Measurements from ENCODE around the gene UBE2Q2.
"Not testable (repeated sequence)": the region's sequence is repeated elsewhere in the genome, so short reads cannot be mapped to it uniquely, and the experiment has no call there.

Gene UBE2Q2

DNA sequence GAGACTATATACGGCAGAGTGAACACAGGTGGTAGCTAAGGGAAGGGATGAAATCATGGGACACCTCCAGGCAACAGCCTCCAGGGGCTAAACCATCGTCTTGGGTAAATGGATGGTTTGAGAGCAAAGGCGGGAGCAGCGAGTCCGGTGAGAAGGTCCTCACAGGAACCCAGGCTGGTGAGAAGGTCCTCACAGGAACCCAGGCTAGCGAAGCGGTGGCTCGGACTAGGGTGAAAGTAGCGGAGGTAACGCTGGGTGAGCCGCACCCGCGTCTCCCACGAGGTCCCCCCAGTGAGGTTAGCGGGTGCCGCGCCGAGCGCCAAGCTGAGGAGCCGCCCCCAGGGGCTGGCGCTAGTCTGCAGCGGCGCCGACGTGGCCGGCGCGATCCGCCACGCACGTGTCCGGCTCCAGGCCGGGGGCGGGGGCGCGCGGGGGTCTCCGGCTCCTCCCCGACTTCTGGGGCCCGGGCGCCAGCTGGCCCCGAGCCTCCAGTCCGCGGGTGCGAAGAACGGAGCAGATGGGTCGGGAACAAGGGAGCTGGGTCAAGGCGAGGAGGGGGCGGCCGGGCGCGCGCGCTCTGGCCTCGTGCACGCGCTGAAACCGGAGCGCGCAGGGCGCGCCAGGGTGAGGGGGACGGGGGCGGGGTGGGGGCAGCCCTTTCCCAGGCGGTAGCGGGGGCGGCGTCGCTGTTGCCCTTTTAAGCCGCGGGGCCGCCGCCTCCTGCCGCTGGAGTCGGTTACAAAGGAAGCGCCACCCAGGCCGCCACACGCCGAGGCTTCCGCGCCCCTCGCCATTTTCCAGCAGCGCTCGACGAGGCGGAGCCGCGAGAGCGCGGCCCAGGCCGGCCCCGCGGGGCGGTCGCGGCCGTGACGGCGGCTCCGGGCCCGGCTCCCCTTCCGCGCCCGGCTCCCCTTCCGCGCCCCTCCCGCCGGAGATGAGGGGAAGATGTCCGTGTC lies at the start of gene UBE2Q2:
Gene UBE2Q2 (plus strand): TSS at position 726 of the 956 bp plus-strand sequence. CDS start 220 bp downstream, at position 946.
- peak; percentile 56 to 66 for DNase-seq

DNA sequence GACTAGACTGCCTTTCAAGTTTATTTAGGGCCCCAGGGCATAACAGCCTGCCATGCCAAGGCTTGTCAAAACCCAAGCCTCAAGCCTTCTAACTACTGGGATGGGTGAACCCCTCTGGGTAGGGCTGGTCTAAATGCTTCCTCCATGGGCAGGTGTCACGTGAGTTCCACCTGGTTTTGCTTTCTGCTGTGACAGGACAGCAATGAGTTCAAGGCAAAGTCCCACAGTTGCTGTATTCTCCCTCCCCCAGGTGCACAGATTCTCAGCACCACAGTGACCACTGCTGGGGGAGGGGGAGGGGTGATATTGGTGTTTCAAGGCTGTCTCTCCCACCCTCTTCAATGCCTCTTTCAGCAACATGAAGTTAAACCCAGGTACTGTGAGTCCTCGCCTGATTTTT lies 46.9 kb upstream of the UBE2Q2 start:
- DNase-seq, result no peak

DNA sequence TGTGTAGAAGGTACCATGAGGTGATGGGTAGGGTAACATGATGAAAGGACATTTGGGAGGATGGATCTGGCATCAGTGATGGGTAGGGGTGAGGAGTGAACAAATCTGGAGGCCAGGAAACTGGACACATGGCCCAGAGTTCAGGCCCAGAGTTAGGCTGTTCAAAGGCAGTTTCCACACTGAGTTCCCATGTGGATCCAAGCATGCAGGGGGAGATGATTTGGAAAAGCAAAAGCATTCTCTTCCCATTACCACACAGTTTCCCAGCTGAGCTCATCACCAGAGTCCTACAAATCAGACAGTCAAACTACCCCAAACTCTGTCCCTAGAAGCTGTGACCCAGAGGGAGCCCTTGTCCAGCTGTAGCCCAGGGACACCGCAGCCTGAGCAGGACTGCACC lies 46.1 kb upstream of the UBE2Q2 start:
- DNase-seq, result not testable (repeated sequence)

DNA sequence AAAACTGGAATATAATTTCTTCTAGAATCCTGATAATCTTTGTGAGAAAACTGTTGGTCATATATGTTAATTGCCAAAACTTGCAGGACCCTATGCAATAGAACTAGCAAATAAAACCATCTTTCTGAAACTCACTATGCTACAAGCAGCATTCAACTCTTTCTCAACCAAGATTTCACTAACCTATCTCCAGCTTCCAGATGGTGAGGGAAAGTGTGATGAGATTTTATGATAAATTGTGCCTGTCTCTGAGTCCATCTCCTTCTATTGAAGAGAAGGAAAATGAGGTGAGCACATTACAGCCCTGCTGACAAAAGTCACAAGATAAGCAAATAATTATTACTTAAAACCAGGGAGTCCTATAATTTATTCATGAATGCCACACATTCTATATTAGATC lies 44.1 kb upstream of the UBE2Q2 start:
- DNase-seq, result no peak

GRCh38 chr15:75800409-75800808 lies 42.8 kb upstream of the UBE2Q2 start:
- DNase-seq, result not testable (repeated sequence)

DNA sequence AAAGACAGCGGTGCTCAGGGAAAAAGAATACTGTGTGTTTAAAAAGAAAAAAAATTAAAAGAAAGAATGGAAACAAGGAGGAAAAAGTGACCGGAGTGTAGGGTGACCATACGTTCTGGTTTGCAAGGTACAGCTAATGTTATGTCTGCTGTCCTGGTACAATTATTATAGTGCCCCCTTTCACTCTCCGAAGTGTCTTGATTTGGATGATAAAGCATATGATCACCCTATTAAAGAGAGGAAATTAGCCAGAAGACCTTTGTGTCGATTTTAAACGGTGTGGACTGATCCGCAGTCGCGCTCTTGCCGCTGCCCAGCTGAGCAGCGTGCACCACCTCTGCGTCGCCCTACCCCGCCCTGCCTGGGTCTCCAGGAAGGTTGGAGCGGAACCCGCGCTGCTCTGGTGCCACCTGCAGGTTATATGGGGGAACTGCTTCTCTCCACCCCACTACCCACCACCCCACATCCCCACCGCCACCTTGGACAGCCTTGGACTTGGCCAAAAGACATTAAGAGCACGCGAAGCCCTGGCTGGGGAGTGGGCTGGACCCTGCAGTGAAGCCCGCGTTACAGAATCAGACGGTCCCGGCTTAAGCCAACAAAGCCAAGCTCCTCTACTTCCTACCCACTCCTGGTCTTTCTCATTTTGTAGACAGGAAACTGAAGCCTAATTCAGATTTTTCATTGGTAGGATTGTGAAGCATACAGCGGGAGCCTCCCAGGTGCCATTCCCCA lies 41.2 kb upstream of the UBE2Q2 start:
- DNase-seq, result peak; percentile 41 to 80

GRCh38 chr15:75807486-75807885 lies 35.8 kb upstream of the UBE2Q2 start:
- DNase-seq, result not testable (repeated sequence)

- not testable (repeated sequence) for DNase-seq
Observed at GRCh38 chr15:75808009-75808408, 35.2 kb upstream of the UBE2Q2 start.

DNA sequence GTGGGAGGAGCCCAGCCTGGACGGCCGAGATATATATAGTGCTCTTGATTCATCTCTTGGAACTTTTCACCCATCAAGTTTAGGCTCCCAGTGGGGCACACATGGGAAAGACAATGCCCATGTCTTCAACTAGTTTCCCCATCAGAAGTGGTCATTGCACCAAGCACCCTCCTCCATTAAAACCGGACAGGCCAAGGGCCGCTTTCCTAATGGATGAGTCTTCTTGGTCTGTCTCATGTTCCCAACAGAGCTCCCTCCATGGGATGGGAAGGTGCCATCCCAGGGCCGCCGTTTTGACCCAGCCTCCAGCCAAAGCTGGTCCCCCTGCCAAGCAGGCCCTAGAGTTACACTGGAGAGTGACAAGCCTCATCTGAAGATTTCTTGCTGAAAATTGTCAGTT lies 34.7 kb upstream of the UBE2Q2 start:
- DNase-seq, result no peak

DNA sequence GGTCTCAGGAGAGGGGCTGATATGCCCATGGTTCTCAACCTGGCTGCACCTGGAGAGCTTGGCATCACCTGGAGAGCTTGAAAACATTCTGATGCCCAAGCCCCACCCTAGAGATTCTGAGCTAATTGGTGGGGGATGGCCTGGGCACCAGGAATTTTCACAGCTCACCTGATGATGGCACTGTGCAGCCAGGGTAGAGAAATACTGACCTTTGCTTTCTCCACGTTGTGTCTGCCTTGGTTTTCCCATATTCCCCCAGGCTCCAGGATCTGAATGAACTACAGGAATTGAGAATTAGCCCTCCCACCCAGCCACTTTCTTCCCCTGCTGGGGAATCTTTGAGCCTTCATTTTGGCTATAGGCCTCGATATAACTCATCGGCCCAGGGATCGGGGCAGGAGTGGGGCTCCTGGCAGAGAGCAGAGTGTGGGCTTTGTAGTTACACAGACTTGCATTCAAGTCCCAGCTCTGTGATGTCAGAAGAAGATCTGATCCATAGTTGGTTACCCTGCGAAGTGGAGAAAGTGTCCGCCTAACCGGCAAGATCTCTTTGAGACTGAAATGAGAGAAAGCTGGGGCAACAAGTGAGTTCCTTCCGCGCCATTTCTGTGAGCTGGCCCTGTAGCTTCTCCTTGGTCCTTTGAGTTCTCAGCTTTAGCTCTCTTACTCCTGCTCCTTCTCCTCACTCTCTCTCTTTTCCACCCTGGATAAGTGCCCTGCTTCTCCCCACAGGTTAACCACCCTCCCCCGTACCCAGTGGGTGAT lies 33.1 kb upstream of the UBE2Q2 start:
- DNase-seq, result peak; percentile 43 to 63

GRCh38 chr15:75810874-75811498 lies 32.3 kb upstream of the UBE2Q2 start:
- DNase-seq, result no peak

GRCh38 chr15:75811626-75812025 lies 31.6 kb upstream of the UBE2Q2 start:
- DNase-seq, result no peak

GRCh38 chr15:75814794-75815193 lies 28.5 kb upstream of the UBE2Q2 start:
- DNase-seq, result no peak

- no peak for DNase-seq
Observed at GRCh38 chr15:75815811-75816719, 27.2 kb upstream of the UBE2Q2 start.

- no peak for DNase-seq
Observed at GRCh38 chr15:75817138-75817935, 25.9 kb upstream of the UBE2Q2 start.

DNA sequence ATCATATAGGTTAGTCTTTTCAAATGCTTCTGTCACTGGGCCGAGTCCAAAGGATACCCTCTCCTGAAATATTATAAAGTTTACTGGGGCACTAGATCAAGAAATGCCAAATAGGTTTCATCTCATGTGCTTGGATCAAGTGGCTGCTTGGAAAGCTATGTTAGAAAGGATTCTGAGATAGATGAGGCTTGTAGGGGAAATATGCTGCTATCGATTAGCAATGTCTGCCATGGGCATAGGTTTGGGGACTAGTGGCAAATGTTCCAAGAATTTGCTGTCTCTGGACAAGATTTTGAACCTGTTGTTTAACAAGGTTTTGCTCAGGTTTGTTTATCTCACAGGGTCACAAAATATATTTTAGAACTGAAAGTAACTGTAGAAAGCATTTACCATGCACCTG lies 23.0 kb upstream of the UBE2Q2 start:
- no peak for DNase-seq

DNA sequence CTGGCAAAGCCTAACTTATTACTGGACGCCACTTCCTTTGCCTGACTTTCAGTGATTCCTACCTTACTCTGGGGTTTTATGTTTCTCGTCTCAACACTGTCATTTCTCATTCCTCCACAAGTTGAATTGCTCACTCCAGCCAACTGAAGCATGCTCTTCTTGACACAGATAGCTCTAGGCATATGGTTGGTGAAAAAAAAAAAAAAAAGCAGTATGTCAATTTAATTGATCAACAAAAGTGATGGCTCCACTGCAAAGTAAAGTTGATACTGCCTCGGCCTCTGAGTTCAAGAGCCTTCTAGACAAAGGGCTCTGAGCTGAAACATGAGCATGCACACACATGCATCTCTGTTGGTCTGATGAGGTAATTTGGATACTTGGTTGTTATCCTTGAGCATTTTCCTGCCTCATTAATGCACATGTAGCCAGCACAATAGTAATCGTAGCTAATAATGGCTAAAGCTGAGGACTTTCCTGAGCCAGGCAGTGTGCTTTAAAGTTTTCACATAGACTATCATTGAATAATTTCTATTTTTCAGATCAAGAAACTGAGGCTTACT lies 21.4 kb upstream of the UBE2Q2 start:
- no peak for DNase-seq

GRCh38 chr15:75822685-75823278 lies 20.5 kb upstream of the UBE2Q2 start:
- no peak for DNase-seq

DNA sequence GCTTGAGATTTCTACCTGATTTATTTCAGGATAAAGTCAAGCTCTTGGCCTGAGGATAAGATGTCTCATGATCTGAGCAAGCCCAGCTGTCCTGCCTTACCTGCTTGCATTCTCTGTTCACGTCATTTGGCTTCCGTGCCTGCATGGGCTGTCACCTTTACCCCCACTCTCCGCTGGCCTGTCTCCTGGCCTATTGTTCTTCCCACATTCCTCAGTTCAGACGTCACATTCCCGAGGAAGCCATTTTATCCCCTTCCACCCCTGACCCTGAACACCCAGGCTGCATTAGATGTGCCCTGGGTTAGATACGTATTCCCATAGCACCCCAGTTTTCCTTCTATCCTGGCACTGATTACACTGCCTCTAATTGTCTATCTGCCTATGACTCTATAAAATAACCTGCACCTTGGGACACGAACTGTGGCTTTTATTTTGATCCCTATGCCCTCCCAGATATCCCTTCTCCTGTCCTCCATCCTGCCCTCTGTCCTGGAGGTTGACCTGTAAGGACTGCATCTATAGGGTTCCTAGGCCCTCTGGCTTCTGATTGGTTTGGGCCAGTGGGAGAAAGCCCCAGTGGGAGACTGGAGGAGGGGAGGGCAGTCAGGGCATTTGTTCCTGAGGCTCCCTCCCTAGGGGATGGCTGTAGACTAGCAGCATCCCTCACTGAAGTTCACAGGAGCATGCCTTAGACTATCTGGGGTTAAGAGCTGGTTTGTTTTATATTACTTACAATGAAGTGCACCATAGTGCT lies 19.2 kb upstream of the UBE2Q2 start:
- no peak for DNase-seq

Measured in SHP77 (cell line).